Upper lobe of right lung (tissue), 1 donor: ENCODE data around the gene CNIH2. TPM values are rescaled to one million over a fixed set of nuclear protein-coding genes. Genes with fewer than 3 reads are reported as not detected.
A peak's percentile ranks its signal among the peaks of the same experiment; 100 is the strongest.
"Not testable (repeated sequence)": the region's sequence is repeated elsewhere in the genome, so short reads cannot be mapped to it uniquely, and the experiment has no call there.

Experiments used
- ATAC-seq: fragments of 200-7000 bp; cut with Tn5 transposase; one replicate; pipeline ENCODE4 v1.9.1; 2020; ENCODE audit warnings: mild to moderate bottlenecking, moderate library complexity
- DNase-seq: peaks from one replicate; pipeline ENCODE4 v3.0.0-alpha.2; 2020
- H3K27ac ChIP-seq: fragments of 200-600 bp; one replicate; pipeline ENCODE4 v1.8.0; 2022
- H3K27me3 ChIP-seq: fragments of 200-600 bp; one replicate; pipeline ENCODE4 v1.8.0; 2022; ENCODE audit warnings: mild to moderate bottlenecking
- H3K36me3 ChIP-seq: fragments of 200-600 bp; one replicate; pipeline ENCODE4 v1.8.0; 2022
- H3K4me1 ChIP-seq: fragments of 200-600 bp; one replicate; pipeline ENCODE4 v1.8.0; 2022
- H3K4me3 ChIP-seq: fragments of 200-600 bp; one replicate; pipeline ENCODE4 v1.8.0; 2022; ENCODE audit warnings: mild to moderate bottlenecking
- H3K9me3 ChIP-seq: fragments of 200-600 bp; one replicate; pipeline ENCODE4 v1.8.0; 2022
- CTCF ChIP-seq: fragments of 200-600 bp; IDR thresholded peaks from one replicate; pipeline ENCODE4 v1.8.0; 2022; ENCODE audit warnings: antibody characterized with exemption
- intact Hi-C: fragments of 100-400 bp; cut with DNase I; formaldehyde crosslinking; loops from one replicate; pipeline ENCODE4 v1.11.0; 2022
- total RNA-seq: library from RNA; stranded (reverse); fragmentation: NEBNext Ultra II Directional; extraction: Animal tissue kit (Norgen Biotek cat#: 25700); gene quantifications from one replicate; pipeline ENCODE4 v1.2.1, GENCODE V29; 2021
- donor health status: DM: no; HTN: yes; CAD: no; lungs with severe emphysema.

The CNIH2 gene
- total RNA-seq, 1 donor from 2014 or later, result 1.6 TPM

DNA sequence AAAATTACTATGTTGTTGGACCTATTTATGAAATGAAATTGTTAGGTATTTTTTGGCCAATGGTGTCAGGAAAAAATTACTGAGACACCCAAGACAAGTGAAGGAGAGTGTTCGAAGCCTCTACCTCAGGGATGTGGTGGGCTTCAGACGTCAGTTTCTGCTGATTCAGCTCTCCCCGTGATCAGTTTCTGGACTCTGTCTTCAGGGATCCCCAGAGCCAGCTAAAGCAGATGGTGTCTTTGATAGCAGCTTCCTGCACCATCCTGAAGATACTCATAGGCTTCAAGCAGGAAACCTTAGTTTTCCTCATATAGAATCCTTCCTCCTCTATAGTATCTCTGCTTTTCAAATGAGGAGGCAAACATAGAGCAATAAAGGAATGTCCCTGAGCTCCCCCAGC lies 31.5 kb downstream of the CNIH2 start:
- DNase-seq (no peak), ATAC-seq (no peak)
- Histone ChIP-seq H3K36me3 (no peaks in the 10 kb centered on the region), H3K27me3 (no peaks in the 10 kb centered on the region), H3K4me1 (peaks cover 7% of the 10 kb centered on the region), H3K4me3 (no peak overlapping the region), H3K9me3 (no peaks in the 10 kb centered on the region), H3K27ac (no peak overlapping the region)
- TF ChIP-seq CTCF, result no peak
- intact Hi-C loops, result no loop called here

DNA sequence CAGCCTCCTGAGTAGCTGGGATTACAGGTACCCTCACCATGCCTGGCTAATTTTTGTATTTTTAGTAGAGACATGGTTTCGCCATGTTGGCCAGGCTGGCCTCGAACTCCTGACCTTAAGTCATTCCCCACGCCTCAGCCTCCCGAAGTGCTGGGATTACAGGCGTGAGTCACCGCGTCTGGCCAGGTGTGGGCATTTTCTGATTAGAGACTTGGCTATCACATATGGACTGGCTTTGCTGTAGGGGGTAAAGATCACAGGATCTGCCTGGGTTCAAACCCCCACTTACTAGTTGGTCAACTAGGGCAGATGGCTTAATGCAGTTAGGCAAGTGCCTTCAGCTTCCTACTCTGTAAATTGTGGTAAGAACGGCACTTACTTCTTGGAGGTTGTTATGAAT lies 32.3 kb downstream of the CNIH2 start:
- intact Hi-C loops, result loop anchor here (10.0 kb wide), 1 partner anchor 74 kb away; no protein-coding TSS in a partner anchor
- no peak for TF ChIP-seq CTCF
- no peak overlapping the region for H3K4me3 ChIP-seq
- H3K4me1 ChIP-seq, result peaks cover 7% of the 10 kb centered on the region
- DNase-seq (no peak), ATAC-seq (no peak)
- no peaks in the 10 kb centered on the region for H3K36me3 ChIP-seq
- no peaks in the 10 kb centered on the region for H3K9me3 ChIP-seq
- H3K27ac ChIP-seq, result no peak overlapping the region
- no peaks in the 10 kb centered on the region for H3K27me3 ChIP-seq

- H3K4me1 ChIP-seq, H3K27ac ChIP-seq, H3K9me3 ChIP-seq, ATAC-seq, DNase-seq, H3K27me3 ChIP-seq, H3K36me3 ChIP-seq, H3K4me3 ChIP-seq: not testable (repeated sequence)
- intact Hi-C loops, result loop anchor here (10.0 kb wide), 1 partner anchor 74 kb away; no protein-coding TSS in a partner anchor
Measured at GRCh38 chr11:66310803-66311440, 32.9 kb downstream of the CNIH2 start.

GRCh38 chr11:66311470-66311964 lies 33.5 kb downstream of the CNIH2 start:
- H3K27me3 ChIP-seq, result no peaks in the 10 kb centered on the region
- no peak for ATAC-seq
- peak overlapping the region; percentile 82 for H3K27ac ChIP-seq
- no peak for DNase-seq
- no peaks in the 10 kb centered on the region for H3K9me3 ChIP-seq
- no peaks in the 10 kb centered on the region for H3K36me3 ChIP-seq
- H3K4me3 ChIP-seq, result peak overlapping the region; percentile 65
- no peak for TF ChIP-seq CTCF
- intact Hi-C loops, result loop anchor here (10.0 kb wide), 1 partner anchor 73 kb away; no protein-coding TSS in a partner anchor
- peaks cover 8% of the 10 kb centered on the region for H3K4me1 ChIP-seq

- DNase-seq (peak; percentile 96), ATAC-seq (peak; percentile 84)
- TF ChIP-seq CTCF, result peak; percentile 88
- Histone ChIP-seq H3K27ac (peak overlapping the region; percentile 82), H3K4me3 (peak overlapping the region; percentile 65), H3K9me3 (no peaks in the 10 kb centered on the region), H3K36me3 (no peaks in the 10 kb centered on the region), H3K27me3 (no peaks in the 10 kb centered on the region), H3K4me1 (peaks cover 11% of the 10 kb centered on the region)
- intact Hi-C loops, result loop anchor here (10.0 kb wide), 1 partner anchor 73 kb away; no protein-coding TSS in a partner anchor
Measured at GRCh38 chr11:66311965-66312548, 34.1 kb downstream of the CNIH2 start.
